ENCODE measurements around the gene HIPK2. TPM values are rescaled to one million over a fixed set of nuclear protein-coding genes. Genes with fewer than 3 reads are reported as not detected.

Gene HIPK2
- total RNA-seq (ENCODE audit: low replicate concordance), result 84.7 and 89.1 TPM in 2 replicates
- long read RNA-seq, partial matches to known transcripts, result 8 of 62 reads
- long read RNA-seq, other reads (novel, unspliced or antisense), result 54 of 62 reads

DNA sequence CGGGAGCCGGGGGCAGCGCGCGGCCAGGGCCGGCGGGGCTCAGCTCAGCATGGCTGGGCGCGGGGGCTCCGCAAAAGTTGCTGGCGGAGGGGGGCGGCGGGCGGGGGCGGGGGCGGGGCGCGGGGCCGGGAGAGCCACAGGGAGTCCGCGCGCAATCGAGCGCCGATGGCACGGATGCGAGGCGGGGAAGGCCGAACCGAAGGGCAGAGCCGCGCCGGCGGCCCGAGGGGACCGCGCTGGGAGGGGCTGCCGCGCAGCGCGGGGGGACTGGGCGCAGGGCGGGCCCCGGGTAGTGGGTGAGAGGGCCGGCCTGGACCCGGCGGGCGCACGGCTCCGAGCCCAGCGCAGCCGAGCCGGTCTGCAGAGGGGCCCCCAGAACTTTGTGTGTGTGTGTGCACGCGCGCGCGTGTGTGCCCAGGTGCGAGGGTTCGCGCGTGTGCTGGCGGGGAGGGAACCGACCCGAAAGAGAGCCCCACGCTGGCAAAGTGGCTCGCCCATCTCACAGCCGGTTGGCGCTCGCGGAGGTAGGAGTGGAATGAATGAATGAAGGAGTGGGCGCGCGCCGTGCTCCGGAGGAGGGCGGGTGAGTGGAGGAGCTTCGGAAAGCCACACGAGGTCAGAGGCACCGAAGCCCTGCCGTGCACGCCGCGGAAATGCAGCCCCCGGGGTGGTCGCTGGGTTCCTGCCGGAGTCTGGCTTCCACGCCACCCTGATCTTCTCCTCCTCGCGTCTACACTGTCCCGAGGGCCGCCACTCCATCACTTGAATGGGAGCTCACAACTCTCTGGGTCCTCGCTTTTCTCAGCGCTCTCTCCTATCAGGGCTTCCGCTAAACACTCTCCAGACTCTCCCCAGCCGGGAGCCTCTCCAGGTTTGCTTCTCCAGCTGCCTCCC lies at the start of gene HIPK2:
Gene HIPK2, minus strand, starts transcription at position 51 of the 894 bp plus-strand sequence. CDS start 375 bp downstream, outside the sequence.
- TF ChIP-seq, protein P1, sequence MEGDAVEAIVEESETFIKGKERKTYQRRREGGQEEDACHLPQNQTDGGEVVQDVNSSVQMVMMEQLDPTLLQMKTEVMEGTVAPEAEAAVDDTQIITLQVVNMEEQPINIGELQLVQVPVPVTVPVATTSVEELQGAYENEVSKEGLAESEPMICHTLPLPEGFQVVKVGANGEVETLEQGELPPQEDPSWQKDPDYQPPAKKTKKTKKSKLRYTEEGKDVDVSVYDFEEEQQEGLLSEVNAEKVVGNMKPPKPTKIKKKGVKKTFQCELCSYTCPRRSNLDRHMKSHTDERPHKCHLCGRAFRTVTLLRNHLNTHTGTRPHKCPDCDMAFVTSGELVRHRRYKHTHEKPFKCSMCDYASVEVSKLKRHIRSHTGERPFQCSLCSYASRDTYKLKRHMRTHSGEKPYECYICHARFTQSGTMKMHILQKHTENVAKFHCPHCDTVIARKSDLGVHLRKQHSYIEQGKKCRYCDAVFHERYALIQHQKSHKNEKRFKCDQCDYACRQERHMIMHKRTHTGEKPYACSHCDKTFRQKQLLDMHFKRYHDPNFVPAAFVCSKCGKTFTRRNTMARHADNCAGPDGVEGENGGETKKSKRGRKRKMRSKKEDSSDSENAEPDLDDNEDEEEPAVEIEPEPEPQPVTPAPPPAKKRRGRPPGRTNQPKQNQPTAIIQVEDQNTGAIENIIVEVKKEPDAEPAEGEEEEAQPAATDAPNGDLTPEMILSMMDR (conservative IDR thresholded peaks at IDR 0.05), result no peak
- DNase-seq (ENCODE audit: extremely low spot score, unreplicated experiment), result peak; percentile 85
- Mint-ChIP-seq H3K9me3 (no peaks in the 10 kb centered on the region), H3K4me3 (peak within 1 kb of the TSS; percentile 99), H3K27me3 (peaks cover 7% of the 10 kb centered on the region), H3K27ac (peak within 1 kb of the TSS; percentile 96), H3K4me1 (ENCODE audit: unreplicated experiment) (peaks cover 42% of the 10 kb centered on the region), H3K36me3 (peaks cover 6% of the 10 kb centered on the region)

GRCh38 chr7:139827042-139827441 lies 49.2 kb upstream of the HIPK2 start:
- Mint-ChIP-seq H3K4me1 (ENCODE audit: unreplicated experiment) (peaks cover 20% of the 10 kb centered on the region), H3K27me3 (peaks cover 24% of the 10 kb centered on the region), H3K27ac (no peak overlapping the region), H3K9me3 (peaks cover 5% of the 10 kb centered on the region), H3K36me3 (no peaks in the 10 kb centered on the region), H3K4me3 (no peak overlapping the region)
- DNase-seq (ENCODE audit: extremely low spot score, unreplicated experiment), result no peak
- TF ChIP-seq, protein P1 (conservative IDR thresholded peaks at IDR 0.05), result no peak

- DNase-seq (ENCODE audit: extremely low spot score, unreplicated experiment), result no peak
- H3K36me3 Mint-ChIP-seq, result no peaks in the 10 kb centered on the region
- TF ChIP-seq, protein P1 (conservative IDR thresholded peaks at IDR 0.05), result no peak
- H3K9me3 Mint-ChIP-seq, result peaks cover 5% of the 10 kb centered on the region
- no peak overlapping the region for H3K4me3 Mint-ChIP-seq
- H3K27ac Mint-ChIP-seq, result no peak overlapping the region
- H3K4me1 Mint-ChIP-seq (ENCODE audit: unreplicated experiment), result peaks cover 17% of the 10 kb centered on the region
- peaks cover 24% of the 10 kb centered on the region for H3K27me3 Mint-ChIP-seq
Measured at GRCh38 chr7:139825666-139826290, 48.0 kb upstream of the HIPK2 start.

DNA sequence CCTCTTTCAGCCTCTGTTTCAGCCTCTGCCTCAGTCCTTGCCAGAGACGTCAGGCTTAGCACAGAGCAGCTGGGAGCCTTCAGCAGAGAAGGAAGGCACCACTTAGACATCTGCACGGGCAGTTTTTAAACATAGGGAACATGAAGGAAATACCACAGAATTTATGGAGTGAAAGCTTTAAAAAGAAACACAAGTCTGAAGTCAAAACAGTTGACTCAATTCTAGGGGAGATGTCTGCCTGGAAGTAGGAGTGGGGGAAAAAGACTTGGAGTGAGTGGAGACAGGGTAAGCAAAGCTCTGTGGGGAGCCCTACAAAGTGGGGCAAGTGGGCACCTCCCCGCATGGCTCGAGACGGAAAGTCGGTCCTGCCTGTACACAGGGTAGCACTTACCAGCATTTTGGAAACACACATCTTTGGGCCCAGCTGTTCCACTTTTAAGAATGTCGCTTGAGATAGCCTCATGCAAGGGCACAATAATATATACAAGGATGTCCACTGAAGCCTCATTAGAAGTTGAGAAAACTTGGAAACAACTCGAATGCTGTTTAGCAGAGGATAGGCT lies 46.2 kb upstream of the HIPK2 start:
- no peaks in the 10 kb centered on the region for H3K36me3 Mint-ChIP-seq
- DNase-seq (ENCODE audit: extremely low spot score, unreplicated experiment), result no peak
- H3K9me3 Mint-ChIP-seq, result peaks cover 5% of the 10 kb centered on the region
- H3K4me1 Mint-ChIP-seq (ENCODE audit: unreplicated experiment), result no peaks in the 10 kb centered on the region
- H3K4me3 Mint-ChIP-seq, result no peak overlapping the region
- no peak overlapping the region for H3K27ac Mint-ChIP-seq
- TF ChIP-seq, protein P1 (conservative IDR thresholded peaks at IDR 0.05), result no peak
- peaks cover 24% of the 10 kb centered on the region for H3K27me3 Mint-ChIP-seq

GRCh38 chr7:139822855-139823254 lies 45.1 kb upstream of the HIPK2 start:
- TF ChIP-seq, protein P1 (conservative IDR thresholded peaks at IDR 0.05), result no peak
- H3K9me3 Mint-ChIP-seq, result peaks cover 3% of the 10 kb centered on the region
- H3K4me1 Mint-ChIP-seq (ENCODE audit: unreplicated experiment), result no peaks in the 10 kb centered on the region
- no peak overlapping the region for H3K27ac Mint-ChIP-seq
- no peak for DNase-seq (ENCODE audit: extremely low spot score, unreplicated experiment)
- H3K4me3 Mint-ChIP-seq, result no peak overlapping the region
- H3K27me3 Mint-ChIP-seq, result peaks cover 20% of the 10 kb centered on the region
- no peaks in the 10 kb centered on the region for H3K36me3 Mint-ChIP-seq
